Neural progenitor cell (in vitro differentiated cells): ENCODE data around the gene SLC18A3. TPM values are rescaled to one million over a fixed set of nuclear protein-coding genes. Genes with fewer than 3 reads are reported as not detected.

Source experiments
- DNase-seq: peaks from one replicate; pipeline ENCODE4 v3.0.0-alpha.2; 2016; ENCODE audit warnings: low spot score
- H2AFZ ChIP-seq: fragments of 200-600 bp; sonication (generic); replicated peaks from 2 replicates; pipeline ENCODE4 v1.6.1; 2016; ENCODE audit warnings: antibody characterized with exemption
- H3F3A ChIP-seq: fragments of 200-600 bp; sonication (generic); 2 replicates; pipeline ENCODE4 v1.6.1; 2016; ENCODE audit warnings: antibody characterized with exemption, low read depth
- H3K27ac ChIP-seq: fragments of 200-600 bp; sonication (generic); 2 replicates; pipeline ENCODE4 v1.5.1; 2016; ENCODE audit warnings: mild to moderate bottlenecking
- H3K27me3 ChIP-seq: fragments of 200-600 bp; sonication (generic); 2 replicates; pipeline ENCODE4 v1.6.1; 2016; ENCODE audit warnings: mild to moderate bottlenecking, moderate library complexity
- H3K36me3 ChIP-seq: fragments of 200-600 bp; sonication (generic); 2 replicates; pipeline ENCODE4 v1.5.1; 2016
- H3K4me1 ChIP-seq: fragments of 200-600 bp; sonication (generic); 2 replicates; pipeline ENCODE4 v1.6.1; 2016; ENCODE audit warnings: mixed run types
- H3K4me2 ChIP-seq: fragments of 200-600 bp; sonication (generic); 2 replicates; pipeline ENCODE4 v1.6.1; 2016
- H3K4me3 ChIP-seq: fragments of 200-600 bp; sonication (generic); 2 replicates; pipeline ENCODE4 v1.5.1; 2016
- H3K79me2 ChIP-seq: fragments of 200-600 bp; sonication (generic); 2 replicates; pipeline ENCODE4 v1.6.1; 2016; ENCODE audit warnings: low read depth
- H3K9ac ChIP-seq: fragments of 200-600 bp; sonication (generic); 2 replicates; pipeline ENCODE4 v1.6.1; 2016
- H3K9me3 ChIP-seq: fragments of 200-600 bp; sonication (generic); 2 replicates; pipeline ENCODE4 v1.5.1; 2016; ENCODE audit warnings: low read depth
- H4K20me1 ChIP-seq: fragments of 200-600 bp; sonication (generic); 2 replicates; pipeline ENCODE4 v1.6.1; 2016; ENCODE audit warnings: low read depth
- H3K27ac Mint-ChIP-seq: 3 replicates; pipeline ENCODE4 v1.8.0; 2021; ENCODE audit warnings: mixed read lengths
- H3K27me3 Mint-ChIP-seq: 2 replicates; pipeline ENCODE4 v1.8.0; 2022; ENCODE audit warnings: low read depth, mild to moderate bottlenecking, inconsistent platforms, moderate library complexity, mixed read lengths; ENCODE audit not compliant: insufficient read depth
- H3K36me3 Mint-ChIP-seq: 3 replicates; pipeline ENCODE4 v1.8.0; 2021; ENCODE audit warnings: mixed read lengths
- H3K4me1 Mint-ChIP-seq: 3 replicates; pipeline ENCODE4 v1.8.0; 2021; ENCODE audit warnings: mixed read lengths
- H3K4me3 Mint-ChIP-seq: 3 replicates; pipeline ENCODE4 v1.8.0; 2021; ENCODE audit warnings: mild to moderate bottlenecking, moderate library complexity, mixed read lengths
- H3K9me3 Mint-ChIP-seq: 3 replicates; pipeline ENCODE4 v1.8.0; 2020; ENCODE audit warnings: mixed read lengths
- CTCF ChIP-seq: fragments of 200-600 bp; sonication (generic); IDR thresholded peaks from 2 replicates; pipeline ENCODE4 v1.5.1; 2017; ENCODE audit warnings: antibody characterized with exemption, mild to moderate bottlenecking
- EZH2 ChIP-seq: fragments of 200-600 bp; sonication (generic); IDR thresholded peaks from 2 replicates; pipeline ENCODE4 v1.6.1; 2017; ENCODE audit warnings: antibody characterized with exemption, mild to moderate bottlenecking, moderate library complexity
- EZH2phosphoT487 ChIP-seq: fragments of 200-600 bp; sonication (generic); IDR thresholded peaks from 2 replicates; pipeline ENCODE4 v1.6.1; 2017; ENCODE audit warnings: antibody characterized with exemption
- total RNA-seq: library from RNA; depleted of rRNA; stranded (reverse); fragments of >200 nt; gene quantifications from 2 replicates; pipeline ENCODE4 v1.2.3, GENCODE V29; 2015; ENCODE audit warnings: low replicate concordance

SLC18A3 gene
- total RNA-seq, 1 donor from 2014 or later = not detected

- no peaks in the 10 kb centered on the region for H3K36me3 ChIP-seq
- H3K36me3 Mint-ChIP-seq = no peaks in the 10 kb centered on the region
- no peaks in the 10 kb centered on the region for H3K9me3 ChIP-seq
- H3K4me1 Mint-ChIP-seq = peaks cover 2% of the 10 kb centered on the region
- no peak overlapping the region for H3K9ac ChIP-seq
- no peak overlapping the region for H3K27ac Mint-ChIP-seq
- no peak overlapping the region for H3K4me3 Mint-ChIP-seq
- peaks cover 61% of the 10 kb centered on the region for H3K27me3 ChIP-seq
- peaks cover 50% of the 10 kb centered on the region for H3K27me3 Mint-ChIP-seq
- H3K27ac ChIP-seq = no peak overlapping the region
- H4K20me1 ChIP-seq = peaks cover 10% of the 10 kb centered on the region
- peaks cover 7% of the 10 kb centered on the region for H3K4me1 ChIP-seq
- H3K9me3 Mint-ChIP-seq = no peaks in the 10 kb centered on the region
- TF ChIP-seq EZH2phosphoT487 = no peak
- TF ChIP-seq EZH2 = no peak
- no peak for TF ChIP-seq CTCF
- H3K4me3 ChIP-seq = no peak overlapping the region
- H3K4me2 ChIP-seq = no peak overlapping the region
- H3K79me2 ChIP-seq = no peaks in the 10 kb centered on the region
- no peak for DNase-seq
- no peak overlapping the region for H2AFZ ChIP-seq
- no peaks in the 10 kb centered on the region for H3F3A ChIP-seq
Measured at GRCh38 chr10:49618821-49619220, 8.7 kb downstream of the SLC18A3 start.

GRCh38 chr10:49619613-49620012, 9.5 kb downstream of the SLC18A3 start:
- Mint-ChIP-seq H3K9me3 (no peaks in the 10 kb centered on the region), H3K36me3 (no peaks in the 10 kb centered on the region), H3K27ac (no peak overlapping the region), H3K4me3 (no peak overlapping the region), H3K27me3 (peaks cover 46% of the 10 kb centered on the region), H3K4me1 (no peaks in the 10 kb centered on the region)
- Histone ChIP-seq H4K20me1 (peaks cover 3% of the 10 kb centered on the region), H3K4me1 (no peaks in the 10 kb centered on the region), H3K27ac (no peak overlapping the region), H3K36me3 (no peaks in the 10 kb centered on the region), H3K4me3 (no peak overlapping the region), H3K27me3 (peaks cover 53% of the 10 kb centered on the region), H3K9me3 (no peaks in the 10 kb centered on the region), H3K4me2 (no peak overlapping the region), H3F3A (no peaks in the 10 kb centered on the region), H3K9ac (no peak overlapping the region), H2AFZ (no peak overlapping the region), H3K79me2 (no peaks in the 10 kb centered on the region)
- TF ChIP-seq CTCF (peak; percentile 40), EZH2phosphoT487 (no peak)
- peak; percentile 27 for DNase-seq

GRCh38 chr10:49620286-49620810, 10.2 kb downstream of the SLC18A3 start:
- Histone ChIP-seq H3K4me3 (no peak overlapping the region), H3K9ac (no peak overlapping the region), H3K36me3 (no peaks in the 10 kb centered on the region), H3K79me2 (no peaks in the 10 kb centered on the region), H3K27ac (no peak overlapping the region), H4K20me1 (no peaks in the 10 kb centered on the region), H3K27me3 (peaks cover 46% of the 10 kb centered on the region), H2AFZ (no peak overlapping the region), H3F3A (no peaks in the 10 kb centered on the region), H3K4me2 (no peak overlapping the region), H3K9me3 (no peaks in the 10 kb centered on the region), H3K4me1 (no peaks in the 10 kb centered on the region)
- H3K4me1 Mint-ChIP-seq = no peaks in the 10 kb centered on the region
- peaks cover 42% of the 10 kb centered on the region for H3K27me3 Mint-ChIP-seq
- DNase-seq = no peak
- no peaks in the 10 kb centered on the region for H3K9me3 Mint-ChIP-seq
- H3K4me3 Mint-ChIP-seq = no peak overlapping the region
- no peak overlapping the region for H3K27ac Mint-ChIP-seq
- TF ChIP-seq CTCF (no peak), EZH2phosphoT487 (no peak), EZH2 (no peak)
- no peaks in the 10 kb centered on the region for H3K36me3 Mint-ChIP-seq
